ENCODE results near the gene DNAJC5G. TPM values are rescaled to one million over a fixed set of nuclear protein-coding genes. Genes with fewer than 3 reads are reported as not detected.

Gene DNAJC5G
- total RNA-seq, 1 donor from 2014 or later, result not detected

DNA sequence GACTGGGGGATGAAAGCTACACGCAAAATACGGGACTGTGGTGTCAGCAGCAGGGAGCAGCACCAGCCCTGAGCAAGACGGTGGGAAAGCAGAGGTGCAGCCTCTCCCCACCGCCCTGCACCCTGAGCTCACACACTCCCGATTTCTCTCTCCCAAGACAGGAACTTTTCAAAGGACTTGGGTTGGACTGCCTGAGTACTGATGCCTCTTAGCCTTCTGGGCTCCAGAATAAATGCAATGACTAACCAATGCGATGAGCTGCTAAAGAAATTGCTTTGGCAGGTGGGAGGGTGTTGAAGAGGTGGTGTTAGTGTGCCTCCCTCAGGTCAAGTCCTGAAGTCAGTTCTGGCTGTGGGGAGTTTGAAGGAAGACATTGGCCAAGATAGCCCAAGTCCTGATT is 16.6 kb downstream of the DNAJC5G start:
- H4K20me1 ChIP-seq (ENCODE audit: insufficient read depth, low read length), result peaks cover 7% of the 10 kb centered on the region
- H3K4me2 ChIP-seq (ENCODE audit: low read length), result no peak overlapping the region
- H3K9me3 Mint-ChIP-seq (ENCODE audit: unreplicated experiment), result no peaks in the 10 kb centered on the region
- no peak overlapping the region for H3K4me3 Mint-ChIP-seq (ENCODE audit: unreplicated experiment)
- H3K9me3 ChIP-seq (ENCODE audit: insufficient read depth, low read depth, low read length), result no peaks in the 10 kb centered on the region
- peaks cover 5% of the 10 kb centered on the region for H3K4me1 Mint-ChIP-seq (ENCODE audit: low read depth, unreplicated experiment)
- H3K9ac ChIP-seq (ENCODE audit: low read length), result no peak overlapping the region
- peaks cover 33% of the 10 kb centered on the region for H3K27me3 ChIP-seq (ENCODE audit: insufficient read depth, low read length)
- H3K36me3 Mint-ChIP-seq (ENCODE audit: low read depth, unreplicated experiment), result no peaks in the 10 kb centered on the region
- no peaks in the 10 kb centered on the region for H3K36me3 ChIP-seq (ENCODE audit: insufficient read depth, low read length)
- H3K79me2 ChIP-seq (ENCODE audit: insufficient read depth, low read length), result no peaks in the 10 kb centered on the region
- H3K4me3 ChIP-seq (ENCODE audit: insufficient read depth, low read depth, low read length), result no peak overlapping the region
- FAIRE-seq (no peak), DNase-seq (ENCODE audit: low read depth) (no peak)
- H3K4me1 ChIP-seq (ENCODE audit: insufficient read depth, low read length), result peaks cover 7% of the 10 kb centered on the region
- peaks cover 40% of the 10 kb centered on the region for H3K27me3 Mint-ChIP-seq (ENCODE audit: low read depth, unreplicated experiment)
- no peak overlapping the region for H2AFZ ChIP-seq (ENCODE audit: low read depth, low read length)
- no peak overlapping the region for H3K27ac ChIP-seq (ENCODE audit: low read depth, low read length)
- TF ChIP-seq, protein P1, sequence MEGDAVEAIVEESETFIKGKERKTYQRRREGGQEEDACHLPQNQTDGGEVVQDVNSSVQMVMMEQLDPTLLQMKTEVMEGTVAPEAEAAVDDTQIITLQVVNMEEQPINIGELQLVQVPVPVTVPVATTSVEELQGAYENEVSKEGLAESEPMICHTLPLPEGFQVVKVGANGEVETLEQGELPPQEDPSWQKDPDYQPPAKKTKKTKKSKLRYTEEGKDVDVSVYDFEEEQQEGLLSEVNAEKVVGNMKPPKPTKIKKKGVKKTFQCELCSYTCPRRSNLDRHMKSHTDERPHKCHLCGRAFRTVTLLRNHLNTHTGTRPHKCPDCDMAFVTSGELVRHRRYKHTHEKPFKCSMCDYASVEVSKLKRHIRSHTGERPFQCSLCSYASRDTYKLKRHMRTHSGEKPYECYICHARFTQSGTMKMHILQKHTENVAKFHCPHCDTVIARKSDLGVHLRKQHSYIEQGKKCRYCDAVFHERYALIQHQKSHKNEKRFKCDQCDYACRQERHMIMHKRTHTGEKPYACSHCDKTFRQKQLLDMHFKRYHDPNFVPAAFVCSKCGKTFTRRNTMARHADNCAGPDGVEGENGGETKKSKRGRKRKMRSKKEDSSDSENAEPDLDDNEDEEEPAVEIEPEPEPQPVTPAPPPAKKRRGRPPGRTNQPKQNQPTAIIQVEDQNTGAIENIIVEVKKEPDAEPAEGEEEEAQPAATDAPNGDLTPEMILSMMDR (IDR thresholded peaks at IDR 0.05; ENCODE audit: insufficient read depth, low read depth, low read length), result no peak
- no peak for TF ChIP-seq EZH2 (IDR thresholded peaks at IDR 0.05; ENCODE audit: insufficient read depth, low read length)
- no peak overlapping the region for H3K27ac Mint-ChIP-seq (ENCODE audit: unreplicated experiment)

DNA sequence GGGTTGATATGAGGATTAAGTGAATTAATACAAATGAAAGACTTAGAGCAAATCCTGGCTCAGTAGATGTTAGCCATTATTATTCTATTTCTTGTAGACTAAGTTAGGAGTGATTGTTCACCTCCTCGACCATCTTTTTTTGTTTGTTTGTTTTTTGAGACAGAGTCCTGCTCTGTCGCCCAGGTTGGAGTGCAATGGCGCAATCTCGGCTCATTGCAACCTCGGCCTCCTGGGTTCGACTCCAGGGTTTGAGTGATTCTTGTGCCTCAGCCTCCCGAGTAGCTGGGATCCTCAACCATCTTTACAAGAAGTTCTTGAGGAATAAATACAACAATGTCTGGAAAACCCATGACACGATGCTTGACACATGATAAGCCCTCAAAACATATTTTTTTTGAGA is 19.7 kb downstream of the DNAJC5G start:
- Mint-ChIP-seq H3K27me3 (ENCODE audit: low read depth, unreplicated experiment) (peaks cover 34% of the 10 kb centered on the region), H3K4me1 (ENCODE audit: low read depth, unreplicated experiment) (peaks cover 5% of the 10 kb centered on the region), H3K4me3 (ENCODE audit: unreplicated experiment) (no peak overlapping the region), H3K27ac (ENCODE audit: unreplicated experiment) (no peak overlapping the region), H3K36me3 (ENCODE audit: low read depth, unreplicated experiment) (no peaks in the 10 kb centered on the region), H3K9me3 (ENCODE audit: unreplicated experiment) (peaks cover 2% of the 10 kb centered on the region)
- peaks cover 23% of the 10 kb centered on the region for H3K27me3 ChIP-seq (ENCODE audit: insufficient read depth, low read length)
- DNase-seq (ENCODE audit: low read depth), result no peak
- H3K36me3 ChIP-seq (ENCODE audit: insufficient read depth, low read length), result no peaks in the 10 kb centered on the region
- H3K27ac ChIP-seq (ENCODE audit: low read depth, low read length), result no peak overlapping the region
- no peak overlapping the region for H2AFZ ChIP-seq (ENCODE audit: low read depth, low read length)
- TF ChIP-seq, protein P1 (IDR thresholded peaks at IDR 0.05; ENCODE audit: insufficient read depth, low read depth, low read length), result no peak
- TF ChIP-seq EZH2 (IDR thresholded peaks at IDR 0.05; ENCODE audit: insufficient read depth, low read length), result no peak
- H3K9me3 ChIP-seq (ENCODE audit: insufficient read depth, low read depth, low read length), result no peaks in the 10 kb centered on the region
- H3K79me2 ChIP-seq (ENCODE audit: insufficient read depth, low read length), result no peaks in the 10 kb centered on the region
- H3K9ac ChIP-seq (ENCODE audit: low read length), result no peak overlapping the region
- peaks cover 7% of the 10 kb centered on the region for H4K20me1 ChIP-seq (ENCODE audit: insufficient read depth, low read length)
- H3K4me1 ChIP-seq (ENCODE audit: insufficient read depth, low read length), result peaks cover 7% of the 10 kb centered on the region
- no peak for FAIRE-seq
- H3K4me2 ChIP-seq (ENCODE audit: low read length), result no peak overlapping the region
- no peak overlapping the region for H3K4me3 ChIP-seq (ENCODE audit: insufficient read depth, low read depth, low read length)

DNA sequence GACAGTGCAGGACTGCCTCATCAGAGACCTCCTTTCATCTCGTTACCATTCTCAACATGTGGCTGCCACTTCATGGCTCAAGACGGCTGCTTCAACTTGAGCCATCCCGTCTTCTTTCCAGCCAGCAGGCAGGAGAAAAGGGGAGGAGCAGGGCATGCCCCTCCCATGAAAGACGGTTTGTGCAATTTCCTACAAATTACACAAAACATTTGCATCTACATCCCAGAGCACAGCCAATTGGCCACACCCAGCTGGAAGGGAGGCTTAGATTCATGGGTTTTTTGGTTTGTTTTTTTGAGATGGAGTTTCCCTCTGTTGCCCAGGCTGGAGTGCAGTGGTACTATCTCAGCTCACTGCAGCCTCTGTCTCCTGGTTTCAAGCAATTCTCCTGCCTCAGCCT is 21.2 kb downstream of the DNAJC5G start:
- peaks cover 19% of the 10 kb centered on the region for H3K27me3 ChIP-seq (ENCODE audit: insufficient read depth, low read length)
- no peaks in the 10 kb centered on the region for H3K36me3 ChIP-seq (ENCODE audit: insufficient read depth, low read length)
- no peaks in the 10 kb centered on the region for H3K79me2 ChIP-seq (ENCODE audit: insufficient read depth, low read length)
- no peak overlapping the region for H3K4me2 ChIP-seq (ENCODE audit: low read length)
- no peak overlapping the region for H2AFZ ChIP-seq (ENCODE audit: low read depth, low read length)
- Mint-ChIP-seq H3K4me1 (ENCODE audit: low read depth, unreplicated experiment) (peaks cover 5% of the 10 kb centered on the region), H3K27me3 (ENCODE audit: low read depth, unreplicated experiment) (peaks cover 33% of the 10 kb centered on the region), H3K4me3 (ENCODE audit: unreplicated experiment) (no peak overlapping the region), H3K27ac (ENCODE audit: unreplicated experiment) (no peak overlapping the region), H3K36me3 (ENCODE audit: low read depth, unreplicated experiment) (no peaks in the 10 kb centered on the region), H3K9me3 (ENCODE audit: unreplicated experiment) (peaks cover 2% of the 10 kb centered on the region)
- no peak overlapping the region for H3K9ac ChIP-seq (ENCODE audit: low read length)
- no peak for FAIRE-seq
- H4K20me1 ChIP-seq (ENCODE audit: insufficient read depth, low read length), result peaks cover 7% of the 10 kb centered on the region
- no peak overlapping the region for H3K4me3 ChIP-seq (ENCODE audit: insufficient read depth, low read depth, low read length)
- H3K27ac ChIP-seq (ENCODE audit: low read depth, low read length), result no peak overlapping the region
- H3K9me3 ChIP-seq (ENCODE audit: insufficient read depth, low read depth, low read length), result no peaks in the 10 kb centered on the region
- TF ChIP-seq, protein P1 (IDR thresholded peaks at IDR 0.05; ENCODE audit: insufficient read depth, low read depth, low read length), result no peak
- no peak for TF ChIP-seq EZH2 (IDR thresholded peaks at IDR 0.05; ENCODE audit: insufficient read depth, low read length)
- no peak for DNase-seq (ENCODE audit: low read depth)
- H3K4me1 ChIP-seq (ENCODE audit: insufficient read depth, low read length), result peaks cover 7% of the 10 kb centered on the region

All from astrocyte (in vitro differentiated cells and primary cell).